AG08396 (cell line): Measurements from ENCODE around the gene NMNAT2.

Experiments used
- DNase-seq: peaks from one replicate; pipeline ENCODE4 v3.0.0; 2012; ENCODE audit warnings: low spot score, mixed read lengths

Gene NMNAT2

GRCh38 chr1:183365676-183366075 lies 52.5 kb downstream of the NMNAT2 start:
- no peak for DNase-seq

GRCh38 chr1:183365093-183365492 lies 53.1 kb downstream of the NMNAT2 start:
- DNase-seq, result no peak

- DNase-seq, result no peak
Measured at GRCh38 chr1:183363972-183364371, 54.2 kb downstream of the NMNAT2 start.

GRCh38 chr1:183361081-183361480 lies 57.1 kb downstream of the NMNAT2 start:
- DNase-seq, result no peak

- no peak for DNase-seq
Measured at GRCh38 chr1:183360473-183360872, 57.7 kb downstream of the NMNAT2 start.

GRCh38 chr1:183356534-183357182 lies 61.5 kb downstream of the NMNAT2 start:
- no peak for DNase-seq

GRCh38 chr1:183355797-183356196 lies 62.4 kb downstream of the NMNAT2 start:
- no peak for DNase-seq

- no peak for DNase-seq
Measured at GRCh38 chr1:183355181-183355580, 63.0 kb downstream of the NMNAT2 start.

- DNase-seq, result no peak
Measured at GRCh38 chr1:183353597-183353996, 64.6 kb downstream of the NMNAT2 start.

- DNase-seq, result peak; percentile 25
Measured at GRCh38 chr1:183349201-183349711, 68.9 kb downstream of the NMNAT2 start.

GRCh38 chr1:183346276-183346732 lies 71.9 kb downstream of the NMNAT2 start:
- DNase-seq, result no peak

GRCh38 chr1:183339556-183340167 lies 78.5 kb downstream of the NMNAT2 start:
- DNase-seq, result no peak

GRCh38 chr1:183331091-183331742 lies 87.0 kb downstream of the NMNAT2 start:
- no peak for DNase-seq

- DNase-seq, result no peak
Measured at GRCh38 chr1:183330335-183330734, 87.8 kb downstream of the NMNAT2 start.

GRCh38 chr1:183328371-183328770 lies 89.8 kb downstream of the NMNAT2 start:
- no peak for DNase-seq

- DNase-seq, result no peak
Measured at GRCh38 chr1:183327434-183328290, 90.5 kb downstream of the NMNAT2 start.

GRCh38 chr1:183323849-183324683 lies 94.1 kb downstream of the NMNAT2 start:
- DNase-seq, result no peak

GRCh38 chr1:183319606-183320005 lies 98.6 kb downstream of the NMNAT2 start:
- no peak for DNase-seq

- no peak for DNase-seq
Measured at GRCh38 chr1:183319051-183319450, 99.1 kb downstream of the NMNAT2 start.

- peak; percentile 82 for DNase-seq
Measured at GRCh38 chr1:183318433-183318832, 99.7 kb downstream of the NMNAT2 start.
